GM12872 (cell line): ENCODE data around the gene STIM1.

ENCODE experiments used
- CTCF ChIP-seq: IDR thresholded peaks from 3 replicates; pipeline ENCODE4 v1.5.1; 2011; ENCODE audit warnings: low read depth, mild to moderate bottlenecking, low read length, moderate library complexity; ENCODE audit not compliant: insufficient read depth

STIM1 gene

DNA sequence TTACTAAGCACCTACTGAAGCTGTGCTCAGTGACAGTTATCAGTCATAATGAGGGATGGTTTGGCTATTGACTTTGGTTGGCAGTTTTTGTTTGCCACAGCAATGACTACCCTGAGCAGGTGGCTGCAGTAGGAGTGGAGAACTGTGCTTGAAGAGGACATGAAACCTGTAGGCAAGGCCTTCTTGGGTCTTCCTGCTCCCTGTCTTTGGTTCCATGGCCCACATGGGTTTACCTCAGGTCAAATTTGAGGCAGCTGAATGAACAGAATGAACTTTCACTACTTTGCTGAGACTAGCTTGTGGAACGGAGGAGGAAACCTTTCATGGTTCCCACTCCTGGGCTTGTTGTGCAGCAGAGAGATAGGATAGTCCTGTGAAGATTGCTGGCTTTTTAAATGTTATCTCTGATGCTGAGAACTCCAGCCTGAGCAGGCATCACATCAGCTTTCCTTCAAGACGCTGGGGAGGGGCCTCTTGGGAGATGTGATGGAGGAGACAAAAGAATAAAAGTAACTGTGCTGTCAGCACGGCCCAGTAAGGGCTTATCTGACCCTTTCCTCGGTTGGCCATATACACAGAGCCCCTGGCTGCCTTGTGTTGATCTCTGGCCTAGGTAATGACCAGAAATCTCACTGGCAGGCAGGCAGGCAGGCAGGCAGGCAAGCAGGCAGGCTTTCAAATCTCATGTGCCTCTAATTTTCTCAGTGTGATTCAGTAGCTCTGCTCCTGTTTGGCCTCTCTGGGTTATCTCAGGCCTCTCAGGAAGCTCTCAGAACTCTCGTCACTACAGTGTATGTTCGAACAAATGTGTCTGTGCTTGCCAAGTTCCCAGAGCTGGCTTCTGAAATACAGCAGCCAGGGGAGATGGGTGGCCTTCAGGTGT lies 12.0 kb downstream of the STIM1 start:
- no peak for TF ChIP-seq CTCF

DNA sequence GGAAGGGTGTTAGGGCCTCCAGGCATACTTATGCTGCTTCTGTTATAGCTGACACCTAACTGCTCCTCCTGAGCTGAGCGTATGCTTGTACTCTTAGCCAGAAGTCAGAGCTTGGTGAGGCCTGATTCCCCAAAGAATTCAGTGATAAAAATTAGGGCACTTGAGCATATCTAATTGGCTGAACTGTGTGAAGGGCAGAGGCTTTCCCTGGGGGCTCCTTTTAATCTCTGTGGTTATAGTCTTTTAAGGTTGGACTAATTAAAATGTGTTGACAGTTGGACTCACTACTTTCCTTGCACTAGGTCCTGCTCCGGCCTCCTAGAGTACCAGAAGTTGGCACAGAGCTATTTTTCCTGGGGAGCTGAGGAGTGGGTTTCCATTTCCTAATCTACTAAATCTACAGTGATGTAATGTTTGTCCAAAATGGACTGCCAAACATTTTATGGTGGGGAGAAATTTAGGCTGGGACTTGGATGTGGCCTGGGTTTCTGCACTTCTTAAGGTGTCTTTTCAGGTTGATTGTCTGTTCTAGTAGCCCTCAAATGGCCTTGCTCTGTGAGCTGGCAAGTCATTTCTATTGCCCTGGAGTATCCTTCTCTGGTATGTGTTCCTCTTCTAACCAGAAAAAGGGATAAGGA lies 18.4 kb downstream of the STIM1 start:
- no peak for TF ChIP-seq CTCF

- no peak for TF ChIP-seq CTCF
These were observed 21.1 kb downstream of the STIM1 start for GRCh38 chr11:3876613-3877012.

- no peak for TF ChIP-seq CTCF
These were observed 22.1 kb downstream of the STIM1 start for GRCh38 chr11:3877364-3878257.

DNA sequence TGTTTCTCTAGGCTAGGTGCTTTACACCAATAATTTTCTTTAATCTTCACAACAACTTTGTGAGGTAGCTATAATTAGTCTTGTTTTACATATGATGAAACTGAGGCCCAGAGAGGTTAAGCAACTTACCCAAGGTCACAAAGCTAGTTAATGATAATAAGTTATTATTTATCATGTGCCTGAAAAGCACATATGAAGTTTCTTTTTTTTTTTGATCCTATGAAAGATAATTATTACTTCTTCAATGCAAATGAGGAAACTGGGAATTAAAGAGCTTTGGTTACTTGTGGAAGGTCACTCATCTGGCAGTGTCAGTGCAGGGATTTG lies 22.8 kb downstream of the STIM1 start:
- TF ChIP-seq CTCF, result no peak

GRCh38 chr11:3879216-3879966 lies 23.9 kb downstream of the STIM1 start:
- no peak for TF ChIP-seq CTCF
